ENCODE measurements around the gene RGS13.

- no peak for TF ChIP-seq CTCF (IDR thresholded peaks at IDR 0.05)
- TF ChIP-seq EP300 (IDR thresholded peaks at IDR 0.05): no peak
- no peak for TF ChIP-seq POLR2A (IDR thresholded peaks at IDR 0.05)
- no peak for TF ChIP-seq POLR2AphosphoS5 (IDR thresholded peaks at IDR 0.05)
These were observed 20.9 kb upstream of the RGS13 start for GRCh38 chr1:192615055-192615454.

Data from upper lobe of left lung (tissue), 4 donors.